Measurements from ENCODE around the gene TMPRSS13.

Gene TMPRSS13

DNA sequence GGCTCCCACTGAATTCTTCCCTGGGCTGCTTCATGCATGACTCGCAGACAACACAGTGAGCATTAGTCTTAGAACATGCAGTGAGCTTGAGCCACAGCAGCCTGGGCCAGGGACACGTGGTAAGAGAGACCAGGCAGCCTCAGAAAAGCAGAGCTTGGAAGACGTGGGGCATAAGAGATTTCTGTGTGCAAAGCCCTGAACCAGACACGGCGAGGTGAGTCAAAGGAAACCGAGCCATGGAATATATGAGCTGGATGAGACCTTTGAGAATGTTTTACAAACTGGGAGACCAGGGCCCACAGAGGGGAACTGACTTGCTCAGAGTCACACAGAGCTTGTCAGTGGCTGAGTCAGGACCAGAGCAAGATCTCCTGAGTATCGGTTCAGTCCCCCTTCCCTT lies 44.2 kb downstream of the TMPRSS13 start:
- Mint-ChIP-seq H3K27ac (peak overlapping the region; percentile 37), H3K4me3 (no peak overlapping the region)
- DNase-seq: peak; percentile 43

GRCh38 chr11:117883063-117883462 lies 46.1 kb downstream of the TMPRSS13 start:
- Mint-ChIP-seq H3K27me3 (peaks cover 31% of the 10 kb centered on the region), H3K9me3 (no peaks in the 10 kb centered on the region), H3K4me3 (no peak overlapping the region), H3K36me3 (ENCODE audit: low read depth) (no peaks in the 10 kb centered on the region), H3K27ac (no peak overlapping the region), H3K4me1 (peaks cover 13% of the 10 kb centered on the region)
- ATAC-seq: no peak
- no peak for DNase-seq

More for the DNA sequence above, 44.2 kb downstream of the TMPRSS13 start:
- Mint-ChIP-seq H3K27me3 (peaks cover 17% of the 10 kb centered on the region), H3K36me3 (ENCODE audit: low read depth) (no peaks in the 10 kb centered on the region), H3K4me1 (peaks cover 13% of the 10 kb centered on the region), H3K9me3 (peaks cover 1% of the 10 kb centered on the region)
- peak; percentile 93 for ATAC-seq

DNA sequence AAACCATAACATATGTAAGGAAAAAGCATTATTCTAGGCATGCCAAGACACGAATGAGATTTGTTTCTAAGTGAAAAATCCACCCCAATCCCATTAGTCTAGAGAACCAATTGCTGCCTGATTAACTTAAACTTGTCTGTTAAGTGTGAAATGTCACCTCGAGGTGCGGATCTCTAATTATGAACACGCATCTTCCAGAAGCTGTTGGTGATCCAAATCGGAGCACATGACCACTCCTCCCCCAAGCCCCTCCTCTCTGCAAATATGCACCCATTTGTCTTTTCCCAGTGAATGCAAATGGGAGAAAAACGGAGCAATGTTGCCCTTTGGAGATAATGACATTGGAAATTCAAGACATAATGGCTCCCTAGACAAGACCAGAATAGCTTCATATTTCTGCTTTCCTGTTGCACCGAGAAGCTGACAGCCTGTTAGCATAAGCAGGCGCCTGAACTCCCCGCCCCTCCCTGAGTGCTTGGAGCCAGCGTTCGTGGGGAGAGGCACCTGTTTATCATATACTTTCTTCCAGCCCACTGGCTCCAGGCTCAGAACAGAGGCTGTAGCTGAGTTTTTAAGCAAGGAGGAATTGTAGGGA lies 46.8 kb downstream of the TMPRSS13 start:
- Mint-ChIP-seq H3K9me3 (no peaks in the 10 kb centered on the region), H3K4me1 (peaks cover 13% of the 10 kb centered on the region), H3K27ac (no peak overlapping the region), H3K36me3 (ENCODE audit: low read depth) (no peaks in the 10 kb centered on the region), H3K27me3 (peaks cover 34% of the 10 kb centered on the region), H3K4me3 (no peak overlapping the region)
- DNase-seq (no peak), ATAC-seq (no peak)

GRCh38 chr11:117881217-117881616 lies 48.0 kb downstream of the TMPRSS13 start:
- Mint-ChIP-seq H3K27me3 (peaks cover 44% of the 10 kb centered on the region), H3K4me1 (peaks cover 20% of the 10 kb centered on the region), H3K9me3 (no peaks in the 10 kb centered on the region), H3K36me3 (ENCODE audit: low read depth) (no peaks in the 10 kb centered on the region), H3K4me3 (no peak overlapping the region), H3K27ac (no peak overlapping the region)
- no peak for ATAC-seq
- no peak for DNase-seq

DNA sequence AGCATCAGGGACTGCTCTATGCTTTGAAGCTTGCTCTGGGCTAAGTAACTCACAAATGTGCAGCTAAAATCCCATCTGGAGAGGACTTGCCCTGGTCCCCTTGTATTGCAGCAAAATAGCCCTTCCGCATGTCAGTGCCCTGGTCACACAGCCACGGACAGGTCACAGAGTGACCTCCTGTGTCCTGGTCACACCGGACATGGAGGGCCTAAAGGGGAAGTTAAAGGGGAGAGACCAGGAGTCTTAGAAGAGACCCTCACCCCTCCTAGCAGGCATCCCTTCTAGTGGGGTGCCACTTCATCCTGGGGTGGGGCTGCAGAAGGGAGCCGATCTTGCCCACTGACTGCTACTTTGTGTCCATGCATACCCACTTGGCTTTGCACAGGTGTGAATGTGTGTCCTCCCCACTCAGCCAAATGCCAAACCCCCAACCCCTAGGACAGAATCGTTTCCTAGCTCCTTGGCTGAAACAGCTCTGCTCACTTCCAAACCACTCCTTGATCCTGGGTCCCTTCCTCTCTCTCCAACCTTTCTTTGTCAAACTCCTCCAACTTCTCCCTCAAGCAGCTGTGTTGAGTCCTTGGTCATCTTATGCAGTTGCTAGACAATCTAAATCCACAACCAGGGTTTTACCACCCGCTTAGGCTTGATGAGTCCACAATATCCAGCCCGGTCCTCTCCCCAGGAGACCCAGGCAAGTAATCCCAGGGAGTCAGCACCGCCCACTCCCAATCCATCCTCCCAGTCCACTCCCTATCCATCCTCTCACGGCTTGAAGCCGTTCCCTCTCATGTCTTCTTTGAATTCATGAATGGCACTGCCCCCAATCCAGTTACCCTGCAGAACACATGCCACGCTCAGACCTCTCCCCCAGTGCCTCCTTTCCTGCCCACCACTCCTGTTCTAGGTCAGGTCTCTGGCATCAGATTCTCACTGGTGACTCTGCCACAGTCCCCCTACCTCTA lies 49.4 kb downstream of the TMPRSS13 start:
- Mint-ChIP-seq H3K27ac (no peak overlapping the region), H3K4me3 (no peak overlapping the region), H3K36me3 (ENCODE audit: low read depth) (no peaks in the 10 kb centered on the region), H3K9me3 (no peaks in the 10 kb centered on the region), H3K4me1 (peaks cover 24% of the 10 kb centered on the region), H3K27me3 (peaks cover 58% of the 10 kb centered on the region)
- ATAC-seq (no peak), DNase-seq (no peak)

DNA sequence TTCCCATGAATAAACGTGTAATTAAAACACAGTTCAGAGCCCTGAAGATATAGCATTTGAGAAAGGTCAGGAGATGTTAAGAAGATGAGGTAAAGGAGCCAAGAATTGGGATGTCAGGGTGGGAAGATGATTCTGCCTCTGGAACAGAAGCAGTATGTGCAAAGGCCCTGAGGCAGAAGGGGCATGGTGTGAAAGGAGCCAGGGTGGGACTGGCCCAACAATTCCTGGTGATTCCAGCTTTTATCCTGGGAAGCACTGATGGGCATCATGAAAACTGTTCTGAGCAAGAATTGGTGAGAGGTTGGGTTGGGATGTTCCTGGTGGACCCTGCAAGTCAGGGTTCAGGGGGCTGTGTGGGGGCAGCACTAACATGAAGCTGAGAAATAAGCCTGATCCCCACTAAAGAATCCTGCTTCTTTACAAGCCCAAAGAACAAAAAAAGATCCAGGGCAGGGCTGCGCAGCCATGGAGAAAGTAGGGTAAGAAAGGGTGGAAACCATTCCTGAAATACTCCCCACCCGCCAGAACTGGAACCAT lies 50.2 kb downstream of the TMPRSS13 start:
- H3K36me3 Mint-ChIP-seq (ENCODE audit: low read depth): no peaks in the 10 kb centered on the region
- ATAC-seq (no peak), DNase-seq (no peak)
- no peak overlapping the region for H3K27ac Mint-ChIP-seq
- peaks cover 22% of the 10 kb centered on the region for H3K4me1 Mint-ChIP-seq
- H3K27me3 Mint-ChIP-seq: peaks cover 62% of the 10 kb centered on the region
- H3K4me3 Mint-ChIP-seq: no peak overlapping the region
- no peaks in the 10 kb centered on the region for H3K9me3 Mint-ChIP-seq

GRCh38 chr11:117878314-117878938 lies 50.8 kb downstream of the TMPRSS13 start:
- DNase-seq: no peak
- no peaks in the 10 kb centered on the region for H3K36me3 Mint-ChIP-seq (ENCODE audit: low read depth)
- no peak overlapping the region for H3K27ac Mint-ChIP-seq
- no peaks in the 10 kb centered on the region for H3K9me3 Mint-ChIP-seq
- ATAC-seq: no peak
- H3K4me1 Mint-ChIP-seq: peaks cover 24% of the 10 kb centered on the region
- H3K4me3 Mint-ChIP-seq: no peak overlapping the region
- H3K27me3 Mint-ChIP-seq: peaks cover 66% of the 10 kb centered on the region

DNA sequence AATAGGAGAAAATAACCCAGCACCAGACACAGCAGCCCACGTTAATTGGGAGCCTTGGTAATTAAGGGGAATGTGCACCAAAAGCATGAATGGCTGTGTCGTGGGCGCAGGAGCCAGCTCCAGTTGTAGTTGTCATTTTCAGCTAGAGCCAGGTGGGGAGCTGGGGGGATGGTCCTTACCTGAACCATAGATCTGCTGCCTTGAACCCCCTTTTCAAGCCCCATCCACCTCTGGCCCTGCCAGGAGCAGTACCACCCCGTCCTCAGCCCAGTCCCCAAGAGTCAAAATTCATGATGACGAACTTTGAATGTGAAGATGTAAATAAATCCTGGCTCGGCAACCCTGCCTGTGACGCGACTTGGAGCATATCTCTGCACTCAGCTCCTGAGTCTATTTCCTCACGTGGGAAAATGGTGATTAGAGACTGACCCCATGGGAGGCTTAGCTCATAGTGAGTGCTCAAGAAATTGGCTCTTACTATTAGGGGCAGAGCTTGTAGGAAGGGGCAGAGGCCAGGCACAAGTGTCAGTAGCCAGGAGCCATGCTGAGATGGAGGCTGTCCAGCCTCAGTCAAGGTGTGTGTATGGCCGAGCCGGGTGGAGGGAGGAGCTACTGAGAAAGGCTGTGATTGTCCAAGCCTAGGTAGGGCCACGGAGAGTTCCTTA lies 52.0 kb downstream of the TMPRSS13 start:
- Mint-ChIP-seq H3K27me3 (peaks cover 66% of the 10 kb centered on the region), H3K4me1 (peaks cover 26% of the 10 kb centered on the region), H3K27ac (no peak overlapping the region), H3K9me3 (no peaks in the 10 kb centered on the region), H3K36me3 (ENCODE audit: low read depth) (no peaks in the 10 kb centered on the region), H3K4me3 (peak overlapping the region; percentile 70)
- DNase-seq: no peak
- no peak for ATAC-seq

DNA sequence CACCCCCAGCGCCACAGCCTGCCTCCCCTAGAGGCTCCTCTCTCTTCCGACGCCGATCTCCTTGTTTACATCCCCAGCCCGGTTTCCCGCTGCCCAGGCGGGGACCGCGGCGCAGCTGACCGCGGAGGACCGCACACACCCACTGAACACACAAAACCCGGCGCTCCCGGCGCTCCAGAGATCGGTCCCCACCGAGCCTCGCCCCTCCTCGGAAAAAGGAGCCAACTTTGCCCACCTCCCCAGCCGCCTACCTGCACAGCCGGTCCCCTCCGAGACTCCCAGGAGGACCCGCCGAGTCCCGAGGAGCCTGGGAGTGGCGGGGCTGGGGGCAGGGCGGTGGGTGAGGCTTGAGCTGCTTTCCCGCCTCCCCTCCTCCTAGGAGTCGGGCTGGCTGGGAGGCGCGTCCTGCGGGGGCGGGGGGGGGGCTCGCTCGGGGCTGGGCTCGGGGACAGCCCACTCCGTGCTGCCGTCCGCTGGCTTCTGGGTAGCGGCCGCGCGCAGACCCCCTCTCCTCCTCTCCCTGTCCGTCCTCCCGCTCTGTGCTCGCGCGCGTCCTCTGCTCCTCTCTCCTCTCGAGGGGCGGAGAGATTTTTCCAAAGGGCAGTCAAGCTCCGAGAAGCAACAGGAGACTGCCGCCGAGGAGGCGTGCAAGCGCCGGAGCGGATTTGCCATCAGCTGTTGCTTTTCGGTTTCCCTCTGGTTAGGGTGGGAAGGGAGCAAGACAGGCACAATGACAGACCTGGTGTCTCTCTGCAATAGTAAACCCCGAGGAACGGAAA lies 52.7 kb downstream of the TMPRSS13 start, which contains the start of gene FXYD6:
TSS of gene FXYD6 (minus strand) at position 318 of the 779 bp plus-strand sequence. CDS start 33,882 bp downstream, outside the sequence.
- peak within 1 kb of the TSS; percentile 80 for H3K4me3 Mint-ChIP-seq
- peaks cover 69% of the 10 kb centered on the region for H3K27me3 Mint-ChIP-seq
- H3K36me3 Mint-ChIP-seq (ENCODE audit: low read depth): no peaks in the 10 kb centered on the region
- ATAC-seq: no peak
- no peak for DNase-seq
- no peak within 1 kb of the TSS for H3K27ac Mint-ChIP-seq
- H3K4me1 Mint-ChIP-seq: peaks cover 26% of the 10 kb centered on the region
- no peaks in the 10 kb centered on the region for H3K9me3 Mint-ChIP-seq

GRCh38 chr11:117876059-117876340 lies 53.2 kb downstream of the TMPRSS13 start:
- peak overlapping the region; percentile 80 for H3K4me3 Mint-ChIP-seq
- peaks cover 64% of the 10 kb centered on the region for H3K27me3 Mint-ChIP-seq
- no peaks in the 10 kb centered on the region for H3K9me3 Mint-ChIP-seq
- no peaks in the 10 kb centered on the region for H3K36me3 Mint-ChIP-seq (ENCODE audit: low read depth)
- ATAC-seq (no peak), DNase-seq (no peak)
- no peak overlapping the region for H3K27ac Mint-ChIP-seq
- peaks cover 26% of the 10 kb centered on the region for H3K4me1 Mint-ChIP-seq

GRCh38 chr11:117875382-117876058 lies 53.7 kb downstream of the TMPRSS13 start:
- Mint-ChIP-seq H3K27ac (peak overlapping the region; percentile 2), H3K4me1 (peaks cover 26% of the 10 kb centered on the region), H3K9me3 (no peaks in the 10 kb centered on the region), H3K4me3 (peak overlapping the region; percentile 80), H3K27me3 (peaks cover 62% of the 10 kb centered on the region), H3K36me3 (ENCODE audit: low read depth) (no peaks in the 10 kb centered on the region)
- ATAC-seq (peak; percentile 21), DNase-seq (no peak)

- peak overlapping the region; percentile 2 for H3K27ac Mint-ChIP-seq
- ATAC-seq (peak; percentile 30), DNase-seq (no peak)
- peaks cover 57% of the 10 kb centered on the region for H3K27me3 Mint-ChIP-seq
- H3K36me3 Mint-ChIP-seq (ENCODE audit: low read depth): no peaks in the 10 kb centered on the region
- H3K4me3 Mint-ChIP-seq: peak overlapping the region; percentile 80
- H3K4me1 Mint-ChIP-seq: peaks cover 26% of the 10 kb centered on the region
- no peaks in the 10 kb centered on the region for H3K9me3 Mint-ChIP-seq
These were observed 54.3 kb downstream of the TMPRSS13 start for GRCh38 chr11:117874910-117875381.

DNA sequence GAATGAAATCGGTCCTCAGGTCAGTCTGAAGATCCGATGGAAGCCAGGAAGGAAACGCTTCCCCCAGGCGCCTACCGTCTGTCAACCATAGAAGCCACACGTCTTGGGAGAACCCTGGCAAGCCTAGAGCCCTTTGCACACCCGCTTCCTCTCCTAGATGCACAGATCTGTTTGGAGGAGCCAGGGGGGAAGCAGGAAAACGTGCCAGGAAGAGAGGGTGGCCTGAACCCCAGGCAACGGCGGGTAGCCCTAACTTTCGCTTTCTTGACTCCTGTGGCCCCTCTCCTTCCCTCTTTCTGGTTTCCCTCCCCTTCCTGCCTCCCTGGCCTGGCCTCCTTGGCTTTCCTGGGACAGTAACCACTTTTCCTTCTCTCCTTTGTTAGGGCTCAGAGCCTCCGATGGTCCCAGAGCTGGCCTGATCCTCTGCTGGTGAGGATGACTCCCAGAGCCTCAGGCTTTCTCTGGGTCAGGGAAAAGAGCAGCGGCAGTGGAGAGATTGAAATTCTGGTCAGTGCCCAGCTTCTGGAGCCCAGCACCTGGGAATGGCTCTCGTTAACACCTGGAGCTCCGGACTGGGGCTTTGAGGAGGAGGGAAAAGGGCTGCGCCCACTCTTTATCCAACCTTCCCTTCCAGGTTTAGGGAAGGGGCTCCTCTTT lies 54.8 kb downstream of the TMPRSS13 start:
- H3K4me3 Mint-ChIP-seq: no peak overlapping the region
- no peaks in the 10 kb centered on the region for H3K9me3 Mint-ChIP-seq
- H3K27ac Mint-ChIP-seq: no peak overlapping the region
- no peaks in the 10 kb centered on the region for H3K36me3 Mint-ChIP-seq (ENCODE audit: low read depth)
- H3K4me1 Mint-ChIP-seq: peaks cover 26% of the 10 kb centered on the region
- H3K27me3 Mint-ChIP-seq: peaks cover 54% of the 10 kb centered on the region
- DNase-seq (no peak), ATAC-seq (no peak)
